ENCODE data around the gene KCNH4.

GRCh38 chr17:42163696-42164407 lies 17.1 kb downstream of the KCNH4 start:
- TF ChIP-seq RELA (CRISPR knock-in tag; IDR thresholded peaks at IDR 0.05) (no peak), HBP1 (CRISPR knock-in tag; IDR thresholded peaks at IDR 0.05; ENCODE audit: low read depth) (no peak), POLR2A (IDR thresholded peaks at IDR 0.05; ENCODE audit: insufficient read depth in 1 of 2, low read depth in 2 of 2, low read length in 2 of 2) (no peak), MYPOP (CRISPR knock-in tag; IDR thresholded peaks at IDR 0.05) (no peak), ZNF260 (CRISPR knock-in tag; IDR thresholded peaks at IDR 0.05; ENCODE audit: borderline replicate concordance, low read depth) (no peak), CTCF (CRISPR knock-in tag; IDR thresholded peaks at IDR 0.05) (no peak), FOSL2 (CRISPR knock-in tag; IDR thresholded peaks at IDR 0.05) (no peak), NR2F6 (IDR thresholded peaks at IDR 0.05) (no peak), NR2F6 (CRISPR knock-in tag; IDR thresholded peaks at IDR 0.05) (no peak), KMT2B (CRISPR knock-in tag; IDR thresholded peaks at IDR 0.05) (no peak), HNRNPH1 (optimal IDR thresholded peaks at IDR 0.05; ENCODE audit: low read depth, low read length) (no peak), NBN (conservative IDR thresholded peaks at IDR 0.05) (no peak)

Data from HepG2 (cell line).